Left ventricle myocardium inferior (tissue), 1 donor: Measurements from ENCODE around the gene SURF4. TPM values are rescaled to one million over a fixed set of nuclear protein-coding genes. Genes with fewer than 3 reads are reported as not detected.
"Not testable (repeated sequence)": the region's sequence is repeated elsewhere in the genome, so short reads cannot be mapped to it uniquely, and the experiment has no call there.

Experiments
- DNase-seq: peaks from one replicate; pipeline ENCODE4 v3.0.0-alpha.2; 2020
- H3K27ac ChIP-seq: fragments of 200-600 bp; replicated peaks from 2 replicates; pipeline ENCODE4 v1.8.0; 2021
- H3K27me3 ChIP-seq: fragments of 200-600 bp; 2 replicates; pipeline ENCODE4 v1.8.0; 2021; ENCODE audit warnings: low read depth
- H3K36me3 ChIP-seq: fragments of 200-600 bp; 2 replicates; pipeline ENCODE4 v1.8.0; 2021
- H3K4me1 ChIP-seq: fragments of 200-600 bp; 2 replicates; pipeline ENCODE4 v1.8.0; 2021
- H3K4me3 ChIP-seq: fragments of 200-600 bp; 2 replicates; pipeline ENCODE4 v1.8.0; 2021; ENCODE audit warnings: mild to moderate bottlenecking, moderate library complexity
- H3K9me3 ChIP-seq: fragments of 200-600 bp; replicated peaks from 2 replicates; pipeline ENCODE4 v1.8.0; 2021
- intact Hi-C: fragments of 100-400 bp; cut with micrococcal nuclease; formaldehyde crosslinking; loops from one replicate; pipeline ENCODE4 v1.11.0; 2022
- total RNA-seq: library from RNA; stranded (reverse); fragmentation: NEBNext Ultra II Directional; extraction: Animal tissue kit (Norgen Biotek cat#: 25700); gene quantifications from one replicate; pipeline ENCODE4 v1.2.1, GENCODE V29; 2021
- TF ChIP-seq, protein P1 (sequence below): fragments of 200-600 bp; IDR thresholded peaks from 2 replicates; pipeline ENCODE4 v1.8.0; 2021; ENCODE audit warnings: antibody characterized with exemption, mild to moderate bottlenecking, borderline replicate concordance
- donor health status: DM: no; HTN: yes; CAD: no; lungs with severe emphysema.

SURF4 gene
- total RNA-seq, 1 donor from 2014 or later, result 61.9 TPM

DNA sequence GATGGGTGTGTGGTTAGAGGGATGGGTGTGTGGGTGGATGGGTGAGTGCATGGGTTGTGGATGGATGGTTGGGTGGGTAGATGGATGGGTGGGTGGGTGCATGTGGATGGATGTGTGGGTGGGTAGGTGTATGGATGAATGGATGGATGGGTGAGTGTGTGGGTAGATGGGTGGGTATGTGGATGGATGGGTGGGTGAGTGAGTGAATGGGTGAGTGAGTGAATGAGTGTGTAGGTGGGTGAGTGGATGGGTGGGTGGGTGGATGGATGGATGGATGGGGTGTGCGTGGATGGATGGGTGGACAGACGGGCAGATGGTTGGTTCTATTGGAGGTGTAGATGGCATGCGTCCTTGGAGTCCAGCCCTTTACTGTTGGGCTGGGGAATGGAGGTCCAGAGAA, 17.5 kb upstream of the SURF4 start:
- intact Hi-C loops, result no loop called here
- TF ChIP-seq, protein P1, sequence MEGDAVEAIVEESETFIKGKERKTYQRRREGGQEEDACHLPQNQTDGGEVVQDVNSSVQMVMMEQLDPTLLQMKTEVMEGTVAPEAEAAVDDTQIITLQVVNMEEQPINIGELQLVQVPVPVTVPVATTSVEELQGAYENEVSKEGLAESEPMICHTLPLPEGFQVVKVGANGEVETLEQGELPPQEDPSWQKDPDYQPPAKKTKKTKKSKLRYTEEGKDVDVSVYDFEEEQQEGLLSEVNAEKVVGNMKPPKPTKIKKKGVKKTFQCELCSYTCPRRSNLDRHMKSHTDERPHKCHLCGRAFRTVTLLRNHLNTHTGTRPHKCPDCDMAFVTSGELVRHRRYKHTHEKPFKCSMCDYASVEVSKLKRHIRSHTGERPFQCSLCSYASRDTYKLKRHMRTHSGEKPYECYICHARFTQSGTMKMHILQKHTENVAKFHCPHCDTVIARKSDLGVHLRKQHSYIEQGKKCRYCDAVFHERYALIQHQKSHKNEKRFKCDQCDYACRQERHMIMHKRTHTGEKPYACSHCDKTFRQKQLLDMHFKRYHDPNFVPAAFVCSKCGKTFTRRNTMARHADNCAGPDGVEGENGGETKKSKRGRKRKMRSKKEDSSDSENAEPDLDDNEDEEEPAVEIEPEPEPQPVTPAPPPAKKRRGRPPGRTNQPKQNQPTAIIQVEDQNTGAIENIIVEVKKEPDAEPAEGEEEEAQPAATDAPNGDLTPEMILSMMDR, result no peak
- Histone ChIP-seq H3K4me3 (no peak overlapping the region), H3K36me3 (no peaks in the 10 kb centered on the region), H3K9me3 (no peaks in the 10 kb centered on the region), H3K27ac (no peak overlapping the region), H3K27me3 (peaks cover 55% of the 10 kb centered on the region), H3K4me1 (no peaks in the 10 kb centered on the region)
- no peak for DNase-seq

DNA sequence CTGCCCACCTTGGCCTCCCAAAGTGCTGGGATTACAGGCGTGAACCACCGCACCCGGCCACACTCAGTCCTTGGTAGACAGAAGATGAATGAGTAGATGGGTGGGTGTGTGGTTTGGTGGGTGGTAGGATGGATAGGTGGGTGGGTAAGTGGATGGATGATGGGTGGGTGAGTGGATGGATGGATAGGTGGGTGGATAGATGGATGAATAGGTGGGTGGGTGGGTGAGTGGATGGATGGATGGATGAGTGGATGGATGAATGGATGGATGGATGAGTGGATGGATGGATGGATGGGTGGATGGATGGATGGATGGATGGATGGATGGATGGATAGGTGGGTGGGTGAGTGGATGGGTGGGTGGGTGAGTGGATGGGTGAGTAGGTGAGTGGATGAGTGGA, 16.4 kb upstream of the SURF4 start:
- intact Hi-C loops, H3K36me3 ChIP-seq, H3K4me3 ChIP-seq, H3K4me1 ChIP-seq, H3K27ac ChIP-seq, H3K9me3 ChIP-seq, DNase-seq: not testable (repeated sequence)
- H3K27me3 ChIP-seq, result peaks cover 55% of the 10 kb centered on the region

DNA sequence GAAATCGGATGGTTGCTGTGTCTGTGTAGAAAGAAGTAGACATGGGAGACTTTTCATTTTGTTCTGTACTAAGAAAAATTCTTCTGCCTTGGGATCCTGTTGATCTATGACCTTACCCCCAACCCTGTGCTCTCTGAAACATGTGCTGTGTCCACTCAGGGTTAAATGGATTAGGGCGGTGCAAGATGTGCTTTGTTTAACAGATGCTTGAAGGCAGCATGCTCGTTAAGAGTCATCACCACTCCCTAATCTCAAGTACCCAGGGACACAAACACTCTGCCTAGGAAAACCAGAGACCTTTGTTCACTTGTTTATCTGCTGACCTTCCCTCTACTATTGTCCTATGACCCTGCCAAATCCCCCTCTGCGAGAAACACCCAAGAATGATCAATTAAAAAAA, 15.6 kb upstream of the SURF4 start:
- H3K27me3 ChIP-seq, result peaks cover 55% of the 10 kb centered on the region
- H3K4me1 ChIP-seq, DNase-seq, H3K9me3 ChIP-seq, H3K27ac ChIP-seq, H3K4me3 ChIP-seq, H3K36me3 ChIP-seq, intact Hi-C loops: not testable (repeated sequence)

DNA sequence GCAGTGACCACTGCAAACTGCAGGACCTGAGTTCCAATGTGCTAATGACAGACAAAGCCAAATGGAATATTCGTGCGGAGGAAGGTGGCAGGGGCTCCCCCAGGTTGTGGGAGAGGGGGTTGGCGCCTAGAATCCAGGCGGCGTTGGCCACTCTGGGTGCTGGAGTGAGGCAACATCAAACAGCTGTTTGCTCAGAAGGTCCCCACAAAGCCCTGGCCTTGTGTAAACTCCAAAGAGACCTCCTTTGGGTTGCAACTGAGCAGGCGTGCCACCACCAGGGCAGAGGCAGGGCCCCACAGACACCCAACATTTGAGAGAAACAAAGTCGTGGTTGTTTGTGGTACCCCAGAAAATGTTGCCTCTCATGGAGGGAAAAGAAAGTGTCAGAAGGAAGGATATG, 14.9 kb upstream of the SURF4 start:
- Histone ChIP-seq H3K36me3 (no peaks in the 10 kb centered on the region), H3K4me3 (no peak overlapping the region), H3K27ac (no peak overlapping the region), H3K9me3 (no peaks in the 10 kb centered on the region), H3K4me1 (no peaks in the 10 kb centered on the region), H3K27me3 (peaks cover 50% of the 10 kb centered on the region)
- intact Hi-C loops, result no loop called here
- no peak for DNase-seq
- TF ChIP-seq, protein P1, result no peak

DNA sequence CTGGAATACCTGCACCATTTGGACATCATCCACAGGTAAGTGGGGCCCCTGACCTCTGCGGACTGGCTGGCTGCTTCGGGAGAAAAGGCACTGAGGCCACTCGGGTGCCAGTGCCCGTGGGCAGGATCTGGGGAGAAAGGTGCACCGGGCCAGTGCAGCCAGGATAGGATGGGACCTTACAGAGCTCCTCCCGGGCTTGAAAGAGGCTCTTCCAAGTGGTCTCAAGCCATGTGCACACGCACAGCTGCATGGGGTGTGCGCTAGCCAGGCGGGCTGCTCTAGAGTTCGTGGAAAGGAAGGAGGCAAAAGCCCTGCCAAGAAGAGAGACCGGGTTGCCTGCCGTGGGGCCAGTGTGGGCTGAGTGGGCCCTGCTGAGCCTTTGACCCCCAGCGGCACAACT, 13.7 kb upstream of the SURF4 start:
- no peaks in the 10 kb centered on the region for H3K9me3 ChIP-seq
- DNase-seq, result no peak
- no peaks in the 10 kb centered on the region for H3K36me3 ChIP-seq
- intact Hi-C loops, result no loop called here
- H3K27ac ChIP-seq, result no peak overlapping the region
- no peak overlapping the region for H3K4me3 ChIP-seq
- no peaks in the 10 kb centered on the region for H3K4me1 ChIP-seq
- TF ChIP-seq, protein P1, result no peak
- H3K27me3 ChIP-seq, result peaks cover 39% of the 10 kb centered on the region

DNA sequence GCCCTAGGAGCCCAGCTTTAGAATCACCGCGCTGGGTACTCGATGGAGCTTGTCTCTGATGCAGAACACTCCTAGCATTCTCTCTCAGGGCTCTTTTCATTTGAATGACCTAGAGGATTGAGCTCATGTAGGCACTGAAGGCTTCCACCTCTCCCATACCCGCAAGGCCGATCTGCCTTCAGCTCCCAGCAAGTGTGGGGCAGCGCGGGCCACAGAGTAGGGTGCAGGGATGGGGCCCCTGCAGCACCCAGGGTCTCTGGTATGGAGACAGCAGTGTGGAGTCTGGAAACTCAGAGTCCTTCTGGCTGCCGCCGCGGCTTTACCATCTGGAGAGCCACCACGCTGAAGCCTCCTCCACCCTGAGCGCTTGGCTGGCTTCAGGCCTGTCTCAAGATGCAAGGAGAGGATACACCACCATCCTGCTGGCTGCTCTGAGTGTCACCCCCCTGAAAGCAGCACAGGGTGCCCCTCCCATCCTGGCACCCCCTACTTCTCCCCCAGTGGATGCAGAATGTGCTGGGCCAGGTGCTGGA, 13.2 kb upstream of the SURF4 start:
- intact Hi-C loops, result no loop called here
- Histone ChIP-seq H3K4me1 (no peaks in the 10 kb centered on the region), H3K4me3 (no peak overlapping the region), H3K9me3 (no peaks in the 10 kb centered on the region), H3K36me3 (no peaks in the 10 kb centered on the region), H3K27ac (no peak overlapping the region), H3K27me3 (peaks cover 34% of the 10 kb centered on the region)
- TF ChIP-seq, protein P1, result no peak
- DNase-seq, result no peak

DNA sequence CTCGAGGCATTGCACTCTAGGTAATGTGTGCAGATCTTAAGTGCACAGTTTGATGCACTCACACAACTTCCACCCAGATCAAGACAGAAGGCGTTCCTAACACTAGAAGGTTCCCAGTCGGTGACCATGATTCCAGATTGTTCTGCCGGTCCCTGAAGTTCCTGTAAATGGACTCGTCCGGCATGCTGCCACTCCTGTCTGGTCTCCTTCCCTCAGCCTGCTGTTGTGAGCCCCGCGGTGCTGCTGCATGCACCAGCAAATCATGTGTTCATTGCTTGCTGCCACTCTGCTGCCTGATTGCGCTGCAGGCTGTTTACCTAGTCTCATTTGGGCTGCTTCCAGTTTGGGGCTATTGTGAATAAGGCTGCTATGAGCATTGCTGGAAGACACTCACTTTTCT, 11.8 kb upstream of the SURF4 start:
- Histone ChIP-seq H3K27me3 (peaks cover 21% of the 10 kb centered on the region), H3K36me3 (no peaks in the 10 kb centered on the region), H3K4me3 (no peak overlapping the region), H3K9me3 (no peaks in the 10 kb centered on the region), H3K4me1 (no peaks in the 10 kb centered on the region), H3K27ac (no peak overlapping the region)
- intact Hi-C loops, result no loop called here
- TF ChIP-seq, protein P1, result no peak
- no peak for DNase-seq
